Stomach (tissue), 9 donors: ENCODE results near the gene TBX15. TPM values are rescaled to one million over a fixed set of nuclear protein-coding genes. Genes with fewer than 3 reads are reported as not detected.

Experiments
- DNase-seq, 2 donors: peaks; one replicate each; pipeline versions ENCODE4 v3.0.0 to v3.0.0-alpha.2; 2013 to 2019
- H3K27ac ChIP-seq, 5 donors: fragments of 200-600 bp in 4 of 5; sonication (generic) in 4 of 5; one replicate each; pipeline ENCODE4 v1.5.1; 2013 to 2019; ENCODE audit warnings: mild to moderate bottlenecking in 1 of 5, moderate library complexity in 1 of 5
- H3K27me3 ChIP-seq, 3 donors: fragments of 200-600 bp; sonication (generic); one replicate each; pipeline ENCODE4 v1.5.1; 2017 to 2019; ENCODE audit warnings: mixed run types in 1 of 3
- H3K36me3 ChIP-seq, 4 donors: fragments of 200-600 bp; sonication (generic); 1 replicate in 3 of 4; 2 replicates in 1 of 4; pipeline ENCODE4 v1.5.1; 2016 to 2019
- H3K4me1 ChIP-seq, 4 donors: fragments of 200-600 bp; sonication (generic); one replicate each; pipeline ENCODE4 v1.5.1; 2016 to 2019
- H3K4me3 ChIP-seq, 4 donors: fragments of 200-600 bp; sonication (generic) in 3 of 4; one replicate each; pipeline ENCODE4 v1.5.1; 2016 to 2019; ENCODE audit warnings: mild to moderate bottlenecking in 1 of 4
- H3K9me3 ChIP-seq, 4 donors: fragments of 200-600 bp; sonication (generic); one replicate each; pipeline ENCODE4 v1.5.1; 2016 to 2019
- EP300 ChIP-seq: sonication (generic); formaldehyde crosslinking; IDR thresholded peaks from one replicate; pipeline ENCODE4 v1.6.1; 2017; ENCODE audit warnings: antibody characterized with exemption
- POLR2A ChIP-seq, 4 donors: fragments of 450-650 bp; IDR thresholded peaks; one replicate each; pipeline ENCODE4 v1.6.1; 2016; ENCODE audit warnings: antibody characterized with exemption in 4 of 4, control low read depth in 2 of 4, mild to moderate bottlenecking in 1 of 4, moderate library complexity in 1 of 4
- POLR2AphosphoS5 ChIP-seq, 3 donors: sonication (generic); formaldehyde crosslinking; IDR thresholded peaks; one replicate each; pipeline ENCODE4 v1.6.1; 2016; ENCODE audit warnings: antibody characterized with exemption in 3 of 3
- WGBS, 5 donors: extraction: QIAGEN DNeasy Blood & Tissue Kit in 3 of 5; methylation state at CpG; one replicate each; pipeline versions ENCODE4 v1.1.5 to v1.1.7; 2013 to 2018; 5-methylcytosine and 5-hydroxymethylcytosine counted together
- intact Hi-C: fragments of 100-400 bp; cut with DNase I; formaldehyde crosslinking; loops from one replicate; pipeline ENCODE4 v1.15.1; 2023; ENCODE audit warnings: low total_unique reads
- polyA plus RNA-seq, 3 donors: library from polyadenylated mRNA; stranded (reverse); fragments of 200-250 nt; gene quantifications; one replicate each; pipeline ENCODE4 v1.2.3, GENCODE V29; 2013
- total RNA-seq, 5 donors: library from RNA; depleted of rRNA; stranded (reverse); fragments of >200 nt; gene quantifications; one replicate each; pipeline versions ENCODE4 v1.1.0 to v1.2.3, GENCODE V29; 2014 to 2016
- TF ChIP-seq, protein P1 (sequence below), 7 experiments: fragments of 450-650 bp in 4 of 7; fragments of 200-600 bp in 3 of 7; sonication (generic) in 3 of 7; IDR thresholded peaks; one replicate each; pipeline ENCODE4 v1.5.1; 2016 to 2019; ENCODE audit warnings: antibody characterized with exemption in 7 of 7, control low read depth in 2 of 7, mild to moderate bottlenecking in 1 of 7
- donor health status: healthy with polysubstance abuse.
- donor health status: Bipolar disorder and iron deficiency.
- donor health status: healthy.

TBX15 gene
- total and polyA plus RNA-seq, 8 donors = 0.05 to 0.37 TPM; not detected in 6

GRCh38 chr1:118907466-118907865 lies 80.7 kb downstream of the TBX15 start:
- Histone ChIP-seq H3K36me3 (no peaks in the 10 kb centered on the region), H3K27ac (no peak overlapping the region), H3K4me3 (no peak overlapping the region), H3K9me3 (no peaks in the 10 kb centered on the region), H3K4me1 (no peaks in the 10 kb centered on the region), H3K27me3 (no peaks in the 10 kb centered on the region)
- no peak for DNase-seq
- TF ChIP-seq POLR2A (IDR thresholded peaks at IDR 0.05) (no peak), EP300 (no peak), POLR2AphosphoS5 (IDR thresholded peaks at IDR 0.05) (no peak)
- TF ChIP-seq, protein P1, sequence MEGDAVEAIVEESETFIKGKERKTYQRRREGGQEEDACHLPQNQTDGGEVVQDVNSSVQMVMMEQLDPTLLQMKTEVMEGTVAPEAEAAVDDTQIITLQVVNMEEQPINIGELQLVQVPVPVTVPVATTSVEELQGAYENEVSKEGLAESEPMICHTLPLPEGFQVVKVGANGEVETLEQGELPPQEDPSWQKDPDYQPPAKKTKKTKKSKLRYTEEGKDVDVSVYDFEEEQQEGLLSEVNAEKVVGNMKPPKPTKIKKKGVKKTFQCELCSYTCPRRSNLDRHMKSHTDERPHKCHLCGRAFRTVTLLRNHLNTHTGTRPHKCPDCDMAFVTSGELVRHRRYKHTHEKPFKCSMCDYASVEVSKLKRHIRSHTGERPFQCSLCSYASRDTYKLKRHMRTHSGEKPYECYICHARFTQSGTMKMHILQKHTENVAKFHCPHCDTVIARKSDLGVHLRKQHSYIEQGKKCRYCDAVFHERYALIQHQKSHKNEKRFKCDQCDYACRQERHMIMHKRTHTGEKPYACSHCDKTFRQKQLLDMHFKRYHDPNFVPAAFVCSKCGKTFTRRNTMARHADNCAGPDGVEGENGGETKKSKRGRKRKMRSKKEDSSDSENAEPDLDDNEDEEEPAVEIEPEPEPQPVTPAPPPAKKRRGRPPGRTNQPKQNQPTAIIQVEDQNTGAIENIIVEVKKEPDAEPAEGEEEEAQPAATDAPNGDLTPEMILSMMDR (IDR thresholded peaks at IDR 0.05) = no peak
- intact Hi-C loops = no loop called here

- TF ChIP-seq POLR2AphosphoS5 (IDR thresholded peaks at IDR 0.05) (no peak), POLR2A (IDR thresholded peaks at IDR 0.05) (no peak), EP300 (no peak)
- TF ChIP-seq, protein P1 (IDR thresholded peaks at IDR 0.05) = no peak
- no peaks in the 10 kb centered on the region for H3K36me3 ChIP-seq
- H3K4me3 ChIP-seq = no peak overlapping the region
- no peaks in the 10 kb centered on the region for H3K4me1 ChIP-seq
- DNase-seq = no peak
- intact Hi-C loops = no loop called here
- no peaks in the 10 kb centered on the region for H3K9me3 ChIP-seq
- H3K27ac ChIP-seq = no peak overlapping the region
- no peaks in the 10 kb centered on the region for H3K27me3 ChIP-seq
- 79 to 98% (median 91%) methylated on average over 1 of the region's 1 CpG for WGBS, 5 donors
Measured at GRCh38 chr1:118905671-118906070, 82.5 kb downstream of the TBX15 start.

DNA sequence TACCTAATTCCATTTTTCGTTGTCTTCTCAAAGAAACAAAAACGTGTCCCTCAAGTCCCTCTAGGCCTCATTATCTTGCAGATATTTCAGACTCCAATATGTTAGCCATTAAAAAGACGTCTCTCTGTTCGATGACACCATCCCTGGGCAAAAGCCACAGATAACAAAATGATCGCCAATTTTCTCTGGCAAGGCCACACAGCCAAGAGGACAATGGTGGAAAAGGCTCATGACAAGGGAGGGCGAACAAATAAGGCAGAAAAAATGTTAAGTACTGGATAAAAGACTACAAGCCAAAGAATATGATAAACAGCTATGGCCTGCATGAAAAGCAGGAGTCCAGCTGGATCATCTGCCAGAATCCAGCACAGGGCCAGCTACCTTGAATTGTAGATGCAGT lies 82.9 kb downstream of the TBX15 start:
- Histone ChIP-seq H3K4me1 (no peaks in the 10 kb centered on the region), H3K36me3 (no peaks in the 10 kb centered on the region), H3K27ac (no peak overlapping the region), H3K27me3 (no peaks in the 10 kb centered on the region), H3K4me3 (no peak overlapping the region), H3K9me3 (no peaks in the 10 kb centered on the region)
- intact Hi-C loops = no loop called here
- DNase-seq = no peak
- TF ChIP-seq POLR2AphosphoS5 (IDR thresholded peaks at IDR 0.05) = no peak
- no peak for TF ChIP-seq EP300
- TF ChIP-seq, protein P1 (IDR thresholded peaks at IDR 0.05) = no peak
- WGBS, 5 donors = 59 to 75% (median 71%) methylated on average over 6 of the region's 6 CpGs

DNA sequence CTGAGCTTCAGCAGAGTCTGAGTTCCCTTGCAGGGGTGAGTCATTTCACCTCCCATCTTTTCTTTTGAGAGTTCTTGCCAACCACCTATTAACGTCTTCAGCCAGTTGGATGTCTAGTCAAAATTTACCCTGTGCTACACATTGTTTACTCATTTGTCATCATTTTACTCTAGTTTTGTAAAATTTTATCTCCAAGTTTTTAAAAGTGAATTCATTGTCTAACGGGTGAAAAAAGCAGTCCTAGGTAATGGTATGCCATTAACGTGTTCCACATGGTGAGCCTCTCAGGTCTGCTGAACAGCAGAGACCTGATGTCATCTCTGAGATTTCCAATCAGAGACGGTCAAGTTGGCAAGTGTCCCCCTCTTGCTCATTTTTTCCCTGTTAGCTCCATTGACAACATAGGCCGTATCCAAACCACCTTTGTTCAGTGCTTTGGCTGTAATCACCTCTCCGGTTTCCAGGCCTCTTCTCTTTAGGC lies 85.4 kb downstream of the TBX15 start:
- TF ChIP-seq POLR2A (IDR thresholded peaks at IDR 0.05) (no peak), EP300 (no peak), POLR2AphosphoS5 (IDR thresholded peaks at IDR 0.05) (no peak)
- TF ChIP-seq, protein P1 (IDR thresholded peaks at IDR 0.05) = no peak
- 81 to 88% (median 86%) methylated on average over 6 of the region's 6 CpGs for WGBS, 5 donors
- H3K27me3 ChIP-seq = no peaks in the 10 kb centered on the region
- H3K36me3 ChIP-seq = no peaks in the 10 kb centered on the region
- no peaks in the 10 kb centered on the region for H3K9me3 ChIP-seq
- intact Hi-C loops = no loop called here
- H3K27ac ChIP-seq = no peak overlapping the region
- DNase-seq = no peak
- no peaks in the 10 kb centered on the region for H3K4me1 ChIP-seq
- H3K4me3 ChIP-seq = no peak overlapping the region
